GM12875 (cell line): ENCODE measurements around the gene PHPT1.

Experiments
- H3K4me3 ChIP-seq: one replicate; pipeline ENCODE4 v1.5.1; 2011; ENCODE audit warnings: low read depth, low read length, control low read depth
- CTCF ChIP-seq: IDR thresholded peaks from 2 replicates; pipeline ENCODE4 v1.5.1; 2011; ENCODE audit warnings: low read depth, mild to moderate bottlenecking, control low read depth, inconsistent platforms, low read length, moderate library complexity, borderline replicate concordance; ENCODE audit not compliant: insufficient read depth

The PHPT1 gene

GRCh38 chr9:136845465-136846260, 3.5 kb upstream of the PHPT1 start:
- no peak for TF ChIP-seq CTCF
- no peak overlapping the region for H3K4me3 ChIP-seq

GRCh38 chr9:136846376-136847087, 2.7 kb upstream of the PHPT1 start:
- TF ChIP-seq CTCF: no peak
- no peak overlapping the region for H3K4me3 ChIP-seq

GRCh38 chr9:136847088-136847825, 2.0 kb upstream of the PHPT1 start:
- TF ChIP-seq CTCF: no peak
- H3K4me3 ChIP-seq: peak overlapping the region; percentile 64

- TF ChIP-seq CTCF: no peak
- peak overlapping the region; percentile 64 for H3K4me3 ChIP-seq
Measured at GRCh38 chr9:136847826-136848392, 1.3 kb upstream of the PHPT1 start.

GRCh38 chr9:136848393-136849037, 694 bp upstream of the PHPT1 start:
- no peak for TF ChIP-seq CTCF
- peak overlapping the region; percentile 64 for H3K4me3 ChIP-seq

- H3K4me3 ChIP-seq: peak overlapping the region; percentile 78
- no peak for TF ChIP-seq CTCF
Measured at GRCh38 chr9:136849960-136850865, 1.0 kb downstream of the PHPT1 start.
